OCI-LY7 (cell line): ENCODE data around the gene THSD8.

Source experiments
- EZH2phosphoT487 ChIP-seq: fragments of 200-600 bp; sonication (generic); IDR thresholded peaks from 2 replicates; pipeline ENCODE4 v1.6.1; 2018; ENCODE audit warnings: low read depth, borderline replicate concordance, mild to moderate bottlenecking, mixed run types, antibody characterized with exemption, low read length, moderate library complexity, mixed read lengths
- TF ChIP-seq, protein P1 (sequence below): fragments of 200-600 bp; sonication (generic); conservative IDR thresholded peaks from 2 replicates; pipeline ENCODE4 v1.5.1; 2014; ENCODE audit warnings: mild to moderate bottlenecking, antibody characterized with exemption, low read length, moderate library complexity, mixed read lengths

DNA sequence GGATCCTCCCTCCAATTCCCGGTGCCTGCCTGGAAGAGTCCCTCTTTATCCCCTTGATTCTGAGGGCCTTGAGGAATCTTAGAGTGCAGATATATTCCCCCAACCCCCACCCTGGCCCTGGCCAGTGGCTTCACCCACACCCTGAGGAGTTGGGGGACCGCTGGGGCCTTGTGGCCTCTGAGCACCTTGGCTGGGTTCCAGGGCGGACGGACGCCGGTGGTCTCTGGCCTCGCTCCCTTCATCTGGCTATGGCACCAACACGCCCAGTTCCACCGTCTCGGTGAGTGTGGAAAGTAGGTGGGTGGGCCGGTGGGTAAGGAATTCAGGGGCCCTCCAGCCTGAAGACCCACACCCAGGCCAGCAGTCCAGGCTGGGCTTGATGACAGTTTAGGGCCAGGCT, 41.5 kb downstream of the THSD8 start:
- TF ChIP-seq, protein P1, sequence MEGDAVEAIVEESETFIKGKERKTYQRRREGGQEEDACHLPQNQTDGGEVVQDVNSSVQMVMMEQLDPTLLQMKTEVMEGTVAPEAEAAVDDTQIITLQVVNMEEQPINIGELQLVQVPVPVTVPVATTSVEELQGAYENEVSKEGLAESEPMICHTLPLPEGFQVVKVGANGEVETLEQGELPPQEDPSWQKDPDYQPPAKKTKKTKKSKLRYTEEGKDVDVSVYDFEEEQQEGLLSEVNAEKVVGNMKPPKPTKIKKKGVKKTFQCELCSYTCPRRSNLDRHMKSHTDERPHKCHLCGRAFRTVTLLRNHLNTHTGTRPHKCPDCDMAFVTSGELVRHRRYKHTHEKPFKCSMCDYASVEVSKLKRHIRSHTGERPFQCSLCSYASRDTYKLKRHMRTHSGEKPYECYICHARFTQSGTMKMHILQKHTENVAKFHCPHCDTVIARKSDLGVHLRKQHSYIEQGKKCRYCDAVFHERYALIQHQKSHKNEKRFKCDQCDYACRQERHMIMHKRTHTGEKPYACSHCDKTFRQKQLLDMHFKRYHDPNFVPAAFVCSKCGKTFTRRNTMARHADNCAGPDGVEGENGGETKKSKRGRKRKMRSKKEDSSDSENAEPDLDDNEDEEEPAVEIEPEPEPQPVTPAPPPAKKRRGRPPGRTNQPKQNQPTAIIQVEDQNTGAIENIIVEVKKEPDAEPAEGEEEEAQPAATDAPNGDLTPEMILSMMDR: no peak
- TF ChIP-seq EZH2phosphoT487: no peak
